GM23248 (cell line): ENCODE measurements around the gene DNAJC1. TPM values are rescaled to one million over a fixed set of nuclear protein-coding genes. Genes with fewer than 3 reads are reported as not detected.

Experiments used
- DNase-seq: peaks from one replicate; pipeline ENCODE4 v3.0.0-alpha.2; 2015
- H2AFZ ChIP-seq: fragments of 200-600 bp; sonication (generic); 2 replicates; pipeline ENCODE4 v1.6.1; 2016; ENCODE audit warnings: antibody characterized with exemption
- H3F3A ChIP-seq: fragments of 200-600 bp; sonication (generic); 2 replicates; pipeline ENCODE4 v1.6.1; 2016; ENCODE audit warnings: mild to moderate bottlenecking, antibody characterized with exemption, mixed run types; ENCODE audit not compliant: insufficient read depth
- H3K27ac ChIP-seq: fragments of 200-600 bp; sonication (generic); 2 replicates; pipeline ENCODE4 v1.5.1; 2016; ENCODE audit warnings: mild to moderate bottlenecking
- H3K27me3 ChIP-seq: fragments of 200-600 bp; sonication (generic); replicated peaks from 2 replicates; pipeline ENCODE4 v1.6.1; 2016; ENCODE audit warnings: mild to moderate bottlenecking; ENCODE audit not compliant: insufficient read depth
- H3K36me3 ChIP-seq: fragments of 200-600 bp; sonication (generic); 2 replicates; pipeline ENCODE4 v1.6.1; 2016; ENCODE audit warnings: low read depth, mild to moderate bottlenecking
- H3K4me1 ChIP-seq: fragments of 200-600 bp; sonication (generic); 2 replicates; pipeline ENCODE4 v1.6.1; 2016; ENCODE audit warnings: mild to moderate bottlenecking; ENCODE audit not compliant: insufficient read depth
- H3K4me2 ChIP-seq: fragments of 200-600 bp; sonication (generic); one replicate; pipeline ENCODE4 v1.6.1; 2016; ENCODE audit warnings: mild to moderate bottlenecking; ENCODE audit not compliant: unreplicated experiment
- H3K4me3 ChIP-seq: fragments of 200-600 bp; sonication (generic); 2 replicates; pipeline ENCODE4 v1.5.1; 2016; ENCODE audit warnings: mild to moderate bottlenecking
- H3K79me2 ChIP-seq: fragments of 200-600 bp; sonication (generic); 2 replicates; pipeline ENCODE4 v1.6.1; 2016; ENCODE audit warnings: mild to moderate bottlenecking; ENCODE audit not compliant: insufficient read depth
- H3K9ac ChIP-seq: fragments of 200-600 bp; sonication (generic); 2 replicates; pipeline ENCODE4 v1.6.1; 2016; ENCODE audit warnings: mild to moderate bottlenecking
- H3K9me2 ChIP-seq: fragments of 200-600 bp; sonication (generic); 2 replicates; pipeline ENCODE4 v1.6.1; 2016; ENCODE audit warnings: mixed run types, mild to moderate bottlenecking, moderate library complexity; ENCODE audit not compliant: insufficient read depth
- H3K9me3 ChIP-seq: fragments of 200-600 bp; sonication (generic); one replicate; pipeline ENCODE4 v1.6.1; 2017; ENCODE audit warnings: low read depth
- H4K20me1 ChIP-seq: fragments of 200-600 bp; sonication (generic); 2 replicates; pipeline ENCODE4 v1.6.0; 2016; ENCODE audit not compliant: insufficient read depth
- EZH2 ChIP-seq: fragments of 200-600 bp; sonication (generic); IDR thresholded peaks from 2 replicates; pipeline ENCODE4 v1.6.1; 2018; ENCODE audit warnings: antibody characterized with exemption, mild to moderate bottlenecking; ENCODE audit not compliant: insufficient read depth, poor library complexity, severe bottlenecking
- EZH2phosphoT487 ChIP-seq: fragments of 200-600 bp; sonication (generic); IDR thresholded peaks from 2 replicates; pipeline ENCODE4 v1.6.1; 2018; ENCODE audit warnings: antibody characterized with exemption, moderate library complexity, mild to moderate bottlenecking, low read depth; ENCODE audit not compliant: insufficient read depth
- WGBS, 2 experiments: methylation state at CpG; one replicate each; pipeline ENCODE4 v1.1.6; 2015 to 2017; ENCODE audit warnings: low lambda C conversion rate in 2 of 2, low coverage in 1 of 2; ENCODE audit errors: missing lambda C conversion rate in 2 of 2; 5-methylcytosine and 5-hydroxymethylcytosine counted together
- in situ Hi-C: fragments of 300-500 bp; cut with MboI; formaldehyde crosslinking; loops from 2 replicates; pipeline ENCODE4 v1.15.0; 2020
- polyA plus RNA-seq: library from polyadenylated mRNA; unstranded; fragments of >200 nt; fragmentation: Nextera tagmentation; extraction: Ambion mirVana; gene quantifications from 2 replicates; pipeline ENCODE4 v1.2.1, GENCODE V29; 2016
- total RNA-seq: library from RNA; depleted of rRNA; stranded (reverse); fragments of >200 nt; shearing (Covaris generic); gene quantifications from 2 replicates; pipeline ENCODE4 v1.2.3, GENCODE V29; 2014

DNAJC1 gene
- total and polyA plus RNA-seq, 2 experiments from 2014 or later: 50.9 to 63.9 TPM

DNA sequence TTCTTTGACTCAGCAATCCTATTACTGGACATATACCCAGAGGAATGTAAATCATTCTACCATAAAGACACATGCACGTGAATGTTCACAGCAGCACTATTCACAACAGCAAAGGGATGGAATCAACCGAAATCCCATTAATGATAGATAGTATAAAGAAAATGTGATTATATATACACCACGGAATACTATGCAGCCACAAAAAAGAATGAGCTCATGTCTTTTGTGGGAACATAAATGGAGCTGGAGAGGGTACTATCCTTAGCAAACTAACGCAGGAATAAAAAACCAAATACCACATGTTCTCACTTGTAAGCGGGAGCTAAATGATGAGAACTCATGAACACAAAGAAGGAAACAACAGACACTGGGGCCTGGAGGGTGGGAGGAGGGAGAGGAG, 201.9 kb downstream of the DNAJC1 start:
- Histone ChIP-seq H3F3A (no peaks in the 10 kb centered on the region), H3K4me2 (no peak overlapping the region), H2AFZ (no peak overlapping the region), H3K27me3 (no peaks in the 10 kb centered on the region), H3K9ac (no peak overlapping the region), H3K9me3 (no peaks in the 10 kb centered on the region), H3K36me3 (0 out of 2 replicates have a peak, but pooled peaks cover 7% of the 10 kb centered on the region), H3K4me1 (no peaks in the 10 kb centered on the region), H4K20me1 (no peaks in the 10 kb centered on the region), H3K4me3 (no peak overlapping the region), H3K9me2 (no peaks in the 10 kb centered on the region), H3K79me2 (no peaks in the 10 kb centered on the region), H3K27ac (no peak overlapping the region)
- TF ChIP-seq EZH2: no peak
- no peak for TF ChIP-seq EZH2phosphoT487
- in situ Hi-C loops: no loop called here
- no peak for DNase-seq
- WGBS, 2 experiments: 93 to 94% methylated on average over 5 of the region's 5 CpGs

DNA sequence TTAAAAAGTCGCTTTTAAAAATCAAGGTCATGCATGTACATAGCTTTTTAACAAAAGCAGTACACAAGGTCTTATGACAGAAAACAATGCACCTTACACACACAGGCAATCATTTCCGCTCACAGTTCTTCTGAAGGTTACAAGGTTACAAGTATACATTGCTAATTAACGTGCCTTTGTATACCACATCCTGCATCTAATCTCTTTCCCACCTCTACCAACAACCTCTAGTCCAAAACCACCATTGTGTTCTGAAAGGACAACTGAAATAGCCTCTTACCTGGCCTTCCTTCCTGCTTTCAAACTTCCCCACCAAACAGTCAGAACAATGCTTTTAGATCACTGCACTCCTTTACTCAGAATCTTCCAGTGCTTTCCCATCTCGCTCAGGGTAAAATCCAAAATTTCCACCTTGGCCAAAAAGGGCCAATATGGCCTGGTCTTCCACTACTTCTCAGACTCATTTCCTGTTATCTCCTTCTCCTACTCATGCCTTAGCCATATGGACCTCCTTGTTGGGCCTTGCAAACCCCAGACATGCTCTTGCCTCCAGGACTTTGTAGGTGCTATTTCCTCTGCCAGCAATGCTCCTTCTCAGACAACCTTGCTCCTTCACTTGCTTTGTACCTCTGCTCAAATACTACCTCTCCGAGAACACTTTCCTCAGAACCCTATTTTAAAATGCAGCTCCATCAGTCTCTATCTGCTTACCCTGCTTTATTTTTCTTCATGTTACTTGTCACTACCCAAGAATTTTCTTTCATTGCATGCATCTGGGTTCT, 205.4 kb downstream of the DNAJC1 start:
- TF ChIP-seq EZH2phosphoT487: no peak
- TF ChIP-seq EZH2: no peak
- H3K4me1 ChIP-seq: no peaks in the 10 kb centered on the region
- no peak for DNase-seq
- H3K79me2 ChIP-seq: no peaks in the 10 kb centered on the region
- no peaks in the 10 kb centered on the region for H3F3A ChIP-seq
- no peak overlapping the region for H3K9ac ChIP-seq
- no peak overlapping the region for H2AFZ ChIP-seq
- H3K9me2 ChIP-seq: no peaks in the 10 kb centered on the region
- H3K4me2 ChIP-seq: no peak overlapping the region
- WGBS, 2 experiments: 97 to 98% methylated on average over 5 of the region's 5 CpGs
- H4K20me1 ChIP-seq: no peaks in the 10 kb centered on the region
- in situ Hi-C loops: no loop called here
- no peaks in the 10 kb centered on the region for H3K27me3 ChIP-seq
- H3K9me3 ChIP-seq: no peaks in the 10 kb centered on the region
- no peak overlapping the region for H3K27ac ChIP-seq
- H3K36me3 ChIP-seq: 0 out of 2 replicates have a peak, but pooled peaks cover 8% of the 10 kb centered on the region
- H3K4me3 ChIP-seq: no peak overlapping the region

DNA sequence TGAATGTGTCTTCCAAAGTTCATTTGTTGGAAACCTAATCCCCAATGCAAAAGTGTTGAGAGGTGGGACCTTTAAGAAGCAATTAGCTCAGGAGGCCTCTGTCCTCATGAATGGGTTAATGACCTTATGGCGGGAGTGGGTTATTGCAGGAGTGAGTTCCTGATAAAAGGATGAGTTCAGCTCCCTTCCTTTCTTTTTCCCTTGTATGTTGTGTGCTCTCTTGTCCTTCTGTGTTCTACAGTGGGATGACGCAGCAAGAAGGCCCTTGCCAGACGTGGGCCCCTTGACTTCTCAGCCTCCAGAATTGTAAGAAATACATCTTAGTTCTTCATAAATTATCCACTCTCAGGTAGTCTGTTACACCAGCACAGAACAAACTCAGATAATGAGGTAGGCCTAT, 206.0 kb downstream of the DNAJC1 start:
- 0 out of 2 replicates have a peak, but pooled peaks cover 8% of the 10 kb centered on the region for H3K36me3 ChIP-seq
- H3K9ac ChIP-seq: no peak overlapping the region
- H3K79me2 ChIP-seq: no peaks in the 10 kb centered on the region
- no peaks in the 10 kb centered on the region for H3K27me3 ChIP-seq
- DNase-seq: no peak
- no peaks in the 10 kb centered on the region for H3K9me3 ChIP-seq
- in situ Hi-C loops: no loop called here
- H3K4me1 ChIP-seq: no peaks in the 10 kb centered on the region
- no peaks in the 10 kb centered on the region for H3F3A ChIP-seq
- no peak overlapping the region for H3K27ac ChIP-seq
- WGBS, 2 experiments: 93 to 95% methylated on average over 3 of the region's 3 CpGs
- H4K20me1 ChIP-seq: no peaks in the 10 kb centered on the region
- no peak overlapping the region for H3K4me3 ChIP-seq
- TF ChIP-seq EZH2 (no peak), EZH2phosphoT487 (no peak)
- no peak overlapping the region for H2AFZ ChIP-seq
- no peak overlapping the region for H3K4me2 ChIP-seq
- H3K9me2 ChIP-seq: no peaks in the 10 kb centered on the region

DNA sequence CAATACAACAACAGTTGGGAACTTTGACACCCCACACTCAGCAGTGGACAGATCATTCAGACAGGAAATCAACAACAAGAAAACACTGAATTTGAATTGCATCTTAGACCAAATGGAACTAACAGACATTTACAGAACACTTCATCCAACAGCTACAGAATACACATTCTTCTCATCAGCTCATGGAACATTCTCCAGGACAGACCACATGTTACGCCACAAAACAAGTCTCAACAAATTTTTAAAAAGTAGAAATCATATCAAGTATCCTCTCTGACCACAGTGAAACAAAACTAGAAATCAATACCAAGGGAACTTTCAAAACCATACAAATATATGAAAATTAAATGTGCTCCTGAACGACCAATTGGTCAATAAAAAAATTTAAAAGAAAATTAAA, 212.3 kb downstream of the DNAJC1 start:
- H3K4me2 ChIP-seq: no peak overlapping the region
- TF ChIP-seq EZH2phosphoT487 (no peak), EZH2 (no peak)
- no peaks in the 10 kb centered on the region for H3K4me1 ChIP-seq
- H3K27me3 ChIP-seq: no peaks in the 10 kb centered on the region
- 0 out of 2 replicates have a peak, but pooled peaks cover 4% of the 10 kb centered on the region for H3K36me3 ChIP-seq
- no peak overlapping the region for H3K9ac ChIP-seq
- H3K9me2 ChIP-seq: no peaks in the 10 kb centered on the region
- no peak overlapping the region for H3K27ac ChIP-seq
- H3K4me3 ChIP-seq: no peak overlapping the region
- H3F3A ChIP-seq: no peaks in the 10 kb centered on the region
- no peaks in the 10 kb centered on the region for H3K79me2 ChIP-seq
- DNase-seq: no peak
- no peak overlapping the region for H2AFZ ChIP-seq
- in situ Hi-C loops: no loop called here
- no peaks in the 10 kb centered on the region for H4K20me1 ChIP-seq
- H3K9me3 ChIP-seq: no peaks in the 10 kb centered on the region
- 96 to 100% methylated on average over 2 of the region's 2 CpGs for WGBS, 2 experiments
